ENCODE results near the gene NACC2.

NACC2 gene

GRCh38 chr9:135995816-135996215, 99.3 kb downstream of the NACC2 start:
- Histone ChIP-seq H3K4me3 (ENCODE audit: low read depth, low read length) (no peak overlapping the region), H2AFZ (no peak overlapping the region), H3K27me3 (ENCODE audit: control insufficient read depth, insufficient read depth, low read length) (no peaks in the 10 kb centered on the region), H3K4me1 (no peaks in the 10 kb centered on the region), H3K36me3 (ENCODE audit: control insufficient read depth, insufficient read depth, low read length) (no peaks in the 10 kb centered on the region), H3K4me2 (ENCODE audit: low read length) (no peak overlapping the region), H3K9me3 (ENCODE audit: control insufficient read depth, low read length) (no peaks in the 10 kb centered on the region), H3K79me2 (no peaks in the 10 kb centered on the region), H3K27ac (no peak overlapping the region), H3K9ac (no peak overlapping the region)
- no peak for TF ChIP-seq CTCF (IDR thresholded peaks at IDR 0.05)

GRCh38 chr9:135994501-135995192, 100.4 kb downstream of the NACC2 start:
- Histone ChIP-seq H3K9ac (no peak overlapping the region), H3K27ac (no peak overlapping the region), H3K27me3 (ENCODE audit: control insufficient read depth, insufficient read depth, low read length) (no peaks in the 10 kb centered on the region), H3K4me3 (ENCODE audit: low read depth, low read length) (no peak overlapping the region), H2AFZ (no peak overlapping the region), H3K4me2 (ENCODE audit: low read length) (no peak overlapping the region), H3K4me1 (no peaks in the 10 kb centered on the region), H3K9me3 (ENCODE audit: control insufficient read depth, low read length) (no peaks in the 10 kb centered on the region), H3K36me3 (ENCODE audit: control insufficient read depth, insufficient read depth, low read length) (no peaks in the 10 kb centered on the region), H3K79me2 (no peaks in the 10 kb centered on the region)
- no peak for TF ChIP-seq CTCF (IDR thresholded peaks at IDR 0.05)

GRCh38 chr9:135993765-135994500, 101.2 kb downstream of the NACC2 start:
- Histone ChIP-seq H3K79me2 (no peaks in the 10 kb centered on the region), H3K27ac (peak overlapping the region; percentile 80), H3K4me2 (ENCODE audit: low read length) (no peak overlapping the region), H3K4me3 (ENCODE audit: low read depth, low read length) (no peak overlapping the region), H3K9ac (no peak overlapping the region), H3K9me3 (ENCODE audit: control insufficient read depth, low read length) (no peaks in the 10 kb centered on the region), H3K27me3 (ENCODE audit: control insufficient read depth, insufficient read depth, low read length) (no peaks in the 10 kb centered on the region), H2AFZ (no peak overlapping the region), H3K4me1 (no peaks in the 10 kb centered on the region), H3K36me3 (ENCODE audit: control insufficient read depth, insufficient read depth, low read length) (no peaks in the 10 kb centered on the region)
- TF ChIP-seq CTCF (IDR thresholded peaks at IDR 0.05), result no peak

- no peaks in the 10 kb centered on the region for H3K27me3 ChIP-seq (ENCODE audit: control insufficient read depth, insufficient read depth, low read length)
- TF ChIP-seq CTCF (IDR thresholded peaks at IDR 0.05), result no peak
- H3K27ac ChIP-seq, result peak overlapping the region; percentile 80
- no peaks in the 10 kb centered on the region for H3K4me1 ChIP-seq
- no peaks in the 10 kb centered on the region for H3K9me3 ChIP-seq (ENCODE audit: control insufficient read depth, low read length)
- H3K9ac ChIP-seq, result no peak overlapping the region
- no peak overlapping the region for H3K4me2 ChIP-seq (ENCODE audit: low read length)
- no peaks in the 10 kb centered on the region for H3K36me3 ChIP-seq (ENCODE audit: control insufficient read depth, insufficient read depth, low read length)
- no peak overlapping the region for H3K4me3 ChIP-seq (ENCODE audit: low read depth, low read length)
- peak overlapping the region; percentile 48 for H2AFZ ChIP-seq
- H3K79me2 ChIP-seq, result no peaks in the 10 kb centered on the region
These were observed 101.7 kb downstream of the NACC2 start for GRCh38 chr9:135993409-135993742.

All from parathyroid adenoma (tissue), 2 donors.